GM20431 (cell line): ENCODE results near the gene PNPO.

Experiments
- in situ Hi-C: fragments of 300-500 bp; cut with MseI, MboI; formaldehyde crosslinking; loops from one replicate; pipeline ENCODE4 v1.15.0; 2020; ENCODE audit warnings: low sequenced_read_pairs; ENCODE audit not compliant: unreplicated experiment

Gene PNPO

GRCh38 chr17:47941246-47942095 lies at the start of gene PNPO:
Gene PNPO (plus strand): TSS chr17:47941571. CDS start chr17:47941676, 105 bp downstream.
- in situ Hi-C loops, result no loop called here

- in situ Hi-C loops, result no loop called here
Measured at GRCh38 chr17:47894498-47895346, 46.6 kb upstream of the PNPO start.

- in situ Hi-C loops, result no loop called here
Measured at GRCh38 chr17:47895347-47895855, 46.0 kb upstream of the PNPO start.

- in situ Hi-C loops, result no loop called here
Measured at GRCh38 chr17:47895856-47896671, 45.3 kb upstream of the PNPO start, which contains the start of gene SP2. Gene SP2 (plus strand): TSS chr17:47896236. CDS start chr17:47896287, 51 bp downstream.

- in situ Hi-C loops, result no loop called here
Measured at GRCh38 chr17:47896672-47897490, 44.5 kb upstream of the PNPO start.

- in situ Hi-C loops, result no loop called here
Measured at GRCh38 chr17:47897561-47897960, 43.8 kb upstream of the PNPO start.

- in situ Hi-C loops, result no loop called here
Measured at GRCh38 chr17:47898241-47898640, 43.1 kb upstream of the PNPO start.

GRCh38 chr17:47899643-47900042 lies 41.7 kb upstream of the PNPO start:
- in situ Hi-C loops, result no loop called here

- in situ Hi-C loops, result no loop called here
Measured at GRCh38 chr17:47901423-47901822, 39.9 kb upstream of the PNPO start.

- in situ Hi-C loops, result no loop called here
Measured at GRCh38 chr17:47902039-47902744, 39.2 kb upstream of the PNPO start.

- in situ Hi-C loops, result no loop called here
Measured at GRCh38 chr17:47905221-47905733, 36.1 kb upstream of the PNPO start.

GRCh38 chr17:47906443-47906842 lies 34.9 kb upstream of the PNPO start:
- in situ Hi-C loops, result no loop called here

GRCh38 chr17:47907932-47908562 lies 33.3 kb upstream of the PNPO start:
- in situ Hi-C loops, result no loop called here

GRCh38 chr17:47913050-47913449 lies 28.3 kb upstream of the PNPO start:
- in situ Hi-C loops, result no loop called here

GRCh38 chr17:47914306-47914948 lies 26.9 kb upstream of the PNPO start:
- in situ Hi-C loops, result no loop called here

GRCh38 chr17:47915776-47916398 lies 25.5 kb upstream of the PNPO start:
- in situ Hi-C loops, result no loop called here
